ENCODE measurements around the gene SYCP2. TPM values are rescaled to one million over a fixed set of nuclear protein-coding genes. Genes with fewer than 3 reads are reported as not detected.

SYCP2 gene
- total RNA-seq, 1 experiment from 2014 or later = 0.70 TPM

- no peaks in the 10 kb centered on the region for H4K20me1 ChIP-seq (ENCODE audit: control insufficient read depth, insufficient read depth, insufficient read length)
- H3K79me2 ChIP-seq (ENCODE audit: insufficient read depth, low read length) = no peaks in the 10 kb centered on the region
- no peak overlapping the region for H3K27ac ChIP-seq (ENCODE audit: insufficient read length, low read depth, low read length)
- H3K9me3 Mint-ChIP-seq = no peaks in the 10 kb centered on the region
- H3K23me2 ChIP-seq (ENCODE audit: insufficient read length, low read depth, low read length, poor library complexity, severe bottlenecking) = peaks cover 3% of the 10 kb centered on the region
- no peaks in the 10 kb centered on the region for H3K9me3 ChIP-seq (ENCODE audit: control insufficient read depth, low read depth, low read length)
- H3K79me1 ChIP-seq (ENCODE audit: insufficient read depth, low read depth, low read length, poor library complexity, severe bottlenecking) = no peaks in the 10 kb centered on the region
- no peaks in the 10 kb centered on the region for H3K4me1 ChIP-seq (ENCODE audit: insufficient read depth, low read length)
- no peak overlapping the region for H3K9ac ChIP-seq (ENCODE audit: extremely low read depth, insufficient read length, low read length)
- no peak overlapping the region for H4K5ac ChIP-seq (ENCODE audit: insufficient read length, low read depth, low read length)
- no peak overlapping the region for H3K4me2 ChIP-seq (ENCODE audit: insufficient read depth, insufficient read length, low read length)
- no peak overlapping the region for H4K91ac ChIP-seq (ENCODE audit: insufficient read length, low read depth, low read length)
- WGBS (ENCODE audit: extremely low coverage, insufficient read length, low lambda C conversion rate) = no CpG with 5 or more reads among the region's 4 CpGs
- H3K4me3 Mint-ChIP-seq = no peak overlapping the region
- no peak overlapping the region for H2AK5ac ChIP-seq (ENCODE audit: insufficient read length, low read length)
- no peak overlapping the region for H3K23ac ChIP-seq (ENCODE audit: insufficient read length, low read depth, low read length)
- no peak overlapping the region for H3K4ac ChIP-seq (ENCODE audit: low read depth, low read length)
- no peak overlapping the region for H3K56ac ChIP-seq (ENCODE audit: insufficient read length, low read depth, low read length)
- TF ChIP-seq CTCF (conservative IDR thresholded peaks at IDR 0.05) = no peak
- no peaks in the 10 kb centered on the region for H3K27me3 ChIP-seq (ENCODE audit: insufficient read depth, low read length)
- no peak overlapping the region for H2BK20ac ChIP-seq (ENCODE audit: low read depth, low read length, poor library complexity, severe bottlenecking)
- H3K27me3 Mint-ChIP-seq (ENCODE audit: low read depth) = peaks cover 2% of the 10 kb centered on the region; the same call in 1 of the 2 replicates
- no peak overlapping the region for H2BK15ac ChIP-seq (ENCODE audit: low read depth, low read length)
- no peak for DNase-seq
- no peak overlapping the region for H2BK5ac ChIP-seq (ENCODE audit: insufficient read length, low read length)
- H3K4me1 Mint-ChIP-seq = peaks cover 0 to 8% of the 10 kb centered on the region in 2 experiments; a peak in 3 of 4 replicates
- H3T11ph ChIP-seq (ENCODE audit: low read length) = no peak overlapping the region
- H4K8ac ChIP-seq (replicated peaks; ENCODE audit: insufficient read length, low read depth, low read length) = no peak overlapping the region
- H3K36me3 Mint-ChIP-seq (ENCODE audit: insufficient read depth in 1 of 3, low read depth in 3 of 3) = no peaks in the 10 kb centered on the region
- H3K27ac Mint-ChIP-seq = no peak overlapping the region
- H2BK12ac ChIP-seq (ENCODE audit: insufficient read length, low read depth, low read length) = no peak overlapping the region
- H2BK120ac ChIP-seq (ENCODE audit: low read depth, low read length, poor library complexity, severe bottlenecking) = no peak overlapping the region
- no peak overlapping the region for H3K14ac ChIP-seq (ENCODE audit: insufficient read depth, low read length)
- H2AFZ ChIP-seq (ENCODE audit: low read length) = no peak overlapping the region
- no peak overlapping the region for H3K18ac ChIP-seq (ENCODE audit: insufficient read length, low read depth, low read length)
Observed at GRCh38 chr20:59954718-59955117, 21.3 kb upstream of the SYCP2 start.

Data from H9 (cell line).